Measurements from ENCODE around the gene SYDE2.

SYDE2 gene

GRCh38 chr1:85208488-85208887, 7.7 kb upstream of the SYDE2 start:
- H3K4me3 ChIP-seq (IDR thresholded peaks at IDR 0.05; ENCODE audit: insufficient read depth, low read depth, low read length): no peak overlapping the region
- no peak overlapping the region for H3K4me2 ChIP-seq
- H3K79me2 ChIP-seq (ENCODE audit: insufficient read depth, low read depth): no peaks in the 10 kb centered on the region
- H3K36me3 ChIP-seq (ENCODE audit: insufficient read depth): no peaks in the 10 kb centered on the region
- no peaks in the 10 kb centered on the region for H3K27me3 ChIP-seq (ENCODE audit: insufficient read depth, low read depth)
- no peaks in the 10 kb centered on the region for H4K20me1 ChIP-seq (ENCODE audit: insufficient read depth)
- H3K9ac ChIP-seq: no peak overlapping the region
- H2AFZ ChIP-seq (ENCODE audit: low read depth): no peak overlapping the region
- no peak for TF ChIP-seq CTCF (conservative IDR thresholded peaks at IDR 0.05; ENCODE audit: low read depth, low read length)
- no peak overlapping the region for H3K27ac ChIP-seq
- H3K4me1 ChIP-seq (ENCODE audit: low read depth, poor library complexity, severe bottlenecking): no peaks in the 10 kb centered on the region

- Histone ChIP-seq H3K27ac (no peak overlapping the region), H3K9ac (no peak overlapping the region), H3K4me1 (ENCODE audit: low read depth, poor library complexity, severe bottlenecking) (peaks cover 21% of the 10 kb centered on the region), H3K4me3 (IDR thresholded peaks at IDR 0.05; ENCODE audit: insufficient read depth, low read depth, low read length) (no peak overlapping the region), H3K36me3 (ENCODE audit: insufficient read depth) (no peaks in the 10 kb centered on the region), H4K20me1 (ENCODE audit: insufficient read depth) (no peaks in the 10 kb centered on the region), H2AFZ (ENCODE audit: low read depth) (no peak overlapping the region), H3K4me2 (no peak overlapping the region), H3K79me2 (ENCODE audit: insufficient read depth, low read depth) (no peaks in the 10 kb centered on the region), H3K27me3 (ENCODE audit: insufficient read depth, low read depth) (no peaks in the 10 kb centered on the region)
- TF ChIP-seq CTCF (conservative IDR thresholded peaks at IDR 0.05; ENCODE audit: low read depth, low read length): no peak
Measured at GRCh38 chr1:85203573-85204171, 2.9 kb upstream of the SYDE2 start.

GRCh38 chr1:85202864-85203255, 2.0 kb upstream of the SYDE2 start:
- H2AFZ ChIP-seq (ENCODE audit: low read depth): no peak overlapping the region; the same call in 1 of the 2 replicates
- no peaks in the 10 kb centered on the region for H4K20me1 ChIP-seq (ENCODE audit: insufficient read depth)
- H3K79me2 ChIP-seq (ENCODE audit: insufficient read depth, low read depth): no peaks in the 10 kb centered on the region
- no peaks in the 10 kb centered on the region for H3K27me3 ChIP-seq (ENCODE audit: insufficient read depth, low read depth)
- H3K27ac ChIP-seq: no peak overlapping the region
- TF ChIP-seq CTCF (conservative IDR thresholded peaks at IDR 0.05; ENCODE audit: low read depth, low read length): no peak
- H3K36me3 ChIP-seq (ENCODE audit: insufficient read depth): no peaks in the 10 kb centered on the region
- H3K4me2 ChIP-seq: peak overlapping the region; percentile 64; the same call in 1 of the 2 replicates
- H3K4me1 ChIP-seq (ENCODE audit: low read depth, poor library complexity, severe bottlenecking): peaks cover 25% of the 10 kb centered on the region
- no peak overlapping the region for H3K9ac ChIP-seq
- H3K4me3 ChIP-seq (IDR thresholded peaks at IDR 0.05; ENCODE audit: insufficient read depth, low read depth, low read length): no peak overlapping the region

GRCh38 chr1:85202092-85202863, 1.5 kb upstream of the SYDE2 start:
- Histone ChIP-seq H3K4me2 (peak overlapping the region; percentile 64), H3K79me2 (ENCODE audit: insufficient read depth, low read depth) (no peaks in the 10 kb centered on the region), H3K36me3 (ENCODE audit: insufficient read depth) (no peaks in the 10 kb centered on the region), H2AFZ (ENCODE audit: low read depth) (peak overlapping the region; percentile 85), H3K27me3 (ENCODE audit: insufficient read depth, low read depth) (no peaks in the 10 kb centered on the region), H3K4me3 (IDR thresholded peaks at IDR 0.05; ENCODE audit: insufficient read depth, low read depth, low read length) (no peak overlapping the region), H3K27ac (no peak overlapping the region; the same call in 1 of the 2 replicates), H4K20me1 (ENCODE audit: insufficient read depth) (no peaks in the 10 kb centered on the region), H3K9ac (peak overlapping the region; percentile 75; the same call in 1 of the 2 replicates), H3K4me1 (ENCODE audit: low read depth, poor library complexity, severe bottlenecking) (peaks cover 25% of the 10 kb centered on the region)
- TF ChIP-seq CTCF (conservative IDR thresholded peaks at IDR 0.05; ENCODE audit: low read depth, low read length): no peak
